Ascending aorta (tissue), 2 donors: ENCODE results near the gene PRR5. TPM values are rescaled to one million over a fixed set of nuclear protein-coding genes. Genes with fewer than 3 reads are reported as not detected.

Experiments
- DNase-seq, 2 donors: peaks; one replicate each; pipeline ENCODE4 v3.0.0-alpha.2; 2019; ENCODE audit warnings: low spot score in 2 of 2
- H3K27ac ChIP-seq, 2 donors: fragments of 200-600 bp; sonication (generic); one replicate each; pipeline ENCODE4 v1.5.1; 2016 to 2017; ENCODE audit warnings: mild to moderate bottlenecking in 1 of 2
- H3K27me3 ChIP-seq: fragments of 200-600 bp; sonication (generic); one replicate; pipeline ENCODE4 v1.5.1; 2017
- H3K36me3 ChIP-seq, 2 donors: fragments of 200-600 bp; sonication (generic); one replicate each; pipeline ENCODE4 v1.5.1; 2016
- H3K4me1 ChIP-seq, 2 donors: fragments of 200-600 bp; sonication (generic); one replicate each; pipeline ENCODE4 v1.5.1; 2016 to 2017; ENCODE audit warnings: mild to moderate bottlenecking in 1 of 2
- H3K4me3 ChIP-seq, 2 donors: fragments of 200-600 bp; sonication (generic); one replicate each; pipeline ENCODE4 v1.5.1; 2016 to 2017; ENCODE audit warnings: mild to moderate bottlenecking in 1 of 2
- H3K9me3 ChIP-seq, 2 donors: fragments of 200-600 bp; sonication (generic); one replicate each; pipeline ENCODE4 v1.5.1; 2016
- intact Hi-C: fragments of 100-400 bp; cut with DNase I; formaldehyde crosslinking; loops from one replicate; pipeline ENCODE4 v1.15.1; 2023
- total RNA-seq: library from RNA; depleted of rRNA; stranded (reverse); fragments of >200 nt; gene quantifications from one replicate; pipeline ENCODE4 v1.1.0, GENCODE V29; 2016
- TF ChIP-seq, protein P1 (sequence below), 3 experiments: fragments of 200-600 bp in 2 of 3; fragments of 450-650 bp in 1 of 3; sonication (generic) in 2 of 3; IDR thresholded peaks; one replicate each; pipeline ENCODE4 v1.5.1; 2016 to 2019; ENCODE audit warnings: antibody characterized with exemption in 3 of 3, mild to moderate bottlenecking in 1 of 3, moderate library complexity in 1 of 3

The PRR5 gene
- total RNA-seq, 1 donor from 2014 or later = 4.4 TPM

DNA sequence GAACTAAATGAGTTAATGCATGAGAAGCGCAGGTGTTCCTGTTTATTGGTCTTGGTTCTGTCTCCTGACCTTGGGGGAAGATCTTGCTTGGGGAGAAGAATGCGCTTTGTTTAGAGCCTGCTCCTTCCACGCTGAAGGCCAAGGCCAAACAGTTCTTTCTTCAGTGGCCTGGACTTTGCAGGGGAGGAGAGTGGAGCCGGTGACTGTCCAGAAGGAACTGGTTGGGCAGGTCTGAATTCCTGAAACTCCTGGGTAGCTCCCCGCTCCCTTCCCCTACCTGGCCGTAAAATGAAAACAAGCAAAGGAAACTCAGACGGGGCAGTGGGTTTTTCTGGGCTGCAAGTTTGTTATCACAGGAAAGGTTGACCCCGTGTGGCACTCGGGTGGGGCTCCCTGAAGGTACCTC is 54.0 kb downstream of the PRR5 start:
- H3K9me3 ChIP-seq = no peaks in the 10 kb centered on the region
- peaks cover 17% of the 10 kb centered on the region for H3K27me3 ChIP-seq
- H3K4me3 ChIP-seq = no peak overlapping the region
- H3K4me1 ChIP-seq = no peaks in the 10 kb centered on the region
- TF ChIP-seq, protein P1, sequence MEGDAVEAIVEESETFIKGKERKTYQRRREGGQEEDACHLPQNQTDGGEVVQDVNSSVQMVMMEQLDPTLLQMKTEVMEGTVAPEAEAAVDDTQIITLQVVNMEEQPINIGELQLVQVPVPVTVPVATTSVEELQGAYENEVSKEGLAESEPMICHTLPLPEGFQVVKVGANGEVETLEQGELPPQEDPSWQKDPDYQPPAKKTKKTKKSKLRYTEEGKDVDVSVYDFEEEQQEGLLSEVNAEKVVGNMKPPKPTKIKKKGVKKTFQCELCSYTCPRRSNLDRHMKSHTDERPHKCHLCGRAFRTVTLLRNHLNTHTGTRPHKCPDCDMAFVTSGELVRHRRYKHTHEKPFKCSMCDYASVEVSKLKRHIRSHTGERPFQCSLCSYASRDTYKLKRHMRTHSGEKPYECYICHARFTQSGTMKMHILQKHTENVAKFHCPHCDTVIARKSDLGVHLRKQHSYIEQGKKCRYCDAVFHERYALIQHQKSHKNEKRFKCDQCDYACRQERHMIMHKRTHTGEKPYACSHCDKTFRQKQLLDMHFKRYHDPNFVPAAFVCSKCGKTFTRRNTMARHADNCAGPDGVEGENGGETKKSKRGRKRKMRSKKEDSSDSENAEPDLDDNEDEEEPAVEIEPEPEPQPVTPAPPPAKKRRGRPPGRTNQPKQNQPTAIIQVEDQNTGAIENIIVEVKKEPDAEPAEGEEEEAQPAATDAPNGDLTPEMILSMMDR (IDR thresholded peaks at IDR 0.05) = no peak
- H3K36me3 ChIP-seq = no peaks in the 10 kb centered on the region
- intact Hi-C loops = no loop called here
- DNase-seq = no peak
- H3K27ac ChIP-seq = no peak overlapping the region

DNA sequence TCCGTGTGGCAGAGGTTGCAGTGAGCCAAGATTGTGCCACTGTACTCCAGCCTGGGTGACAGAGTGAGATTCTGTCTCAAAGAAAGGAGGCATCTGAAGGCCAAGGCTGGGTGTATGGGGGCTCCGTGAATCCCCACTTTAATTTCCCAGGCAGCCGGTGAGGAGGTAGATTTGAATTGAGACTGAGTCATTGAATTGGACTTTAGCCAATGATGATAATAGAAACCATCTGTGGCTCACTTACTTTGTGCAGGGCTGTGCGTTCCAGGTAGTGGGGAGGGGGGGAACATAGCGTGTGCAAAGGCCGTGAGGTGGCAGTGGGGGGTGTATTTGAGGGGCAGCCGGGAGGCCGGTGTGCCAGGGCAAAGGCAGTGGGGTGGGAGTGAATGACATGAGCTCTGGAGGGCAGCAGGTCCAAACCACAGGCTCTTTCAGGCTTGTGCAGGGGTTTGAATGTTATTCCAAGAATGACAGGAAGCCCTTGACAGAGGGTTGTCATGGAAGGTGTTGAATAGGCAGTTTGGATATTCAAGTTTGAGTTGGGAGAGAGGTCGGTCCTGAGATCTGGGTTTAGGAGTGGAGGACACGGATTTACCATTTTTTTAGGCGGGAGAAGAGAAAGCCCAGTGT is 56.5 kb downstream of the PRR5 start:
- H3K36me3 ChIP-seq = no peaks in the 10 kb centered on the region
- no peaks in the 10 kb centered on the region for H3K4me1 ChIP-seq
- TF ChIP-seq, protein P1 (IDR thresholded peaks at IDR 0.05) = no peak
- intact Hi-C loops = no loop called here
- H3K4me3 ChIP-seq = no peak overlapping the region
- peaks cover 4% of the 10 kb centered on the region for H3K27me3 ChIP-seq
- H3K9me3 ChIP-seq = no peaks in the 10 kb centered on the region
- no peak overlapping the region for H3K27ac ChIP-seq
- DNase-seq = no peak

DNA sequence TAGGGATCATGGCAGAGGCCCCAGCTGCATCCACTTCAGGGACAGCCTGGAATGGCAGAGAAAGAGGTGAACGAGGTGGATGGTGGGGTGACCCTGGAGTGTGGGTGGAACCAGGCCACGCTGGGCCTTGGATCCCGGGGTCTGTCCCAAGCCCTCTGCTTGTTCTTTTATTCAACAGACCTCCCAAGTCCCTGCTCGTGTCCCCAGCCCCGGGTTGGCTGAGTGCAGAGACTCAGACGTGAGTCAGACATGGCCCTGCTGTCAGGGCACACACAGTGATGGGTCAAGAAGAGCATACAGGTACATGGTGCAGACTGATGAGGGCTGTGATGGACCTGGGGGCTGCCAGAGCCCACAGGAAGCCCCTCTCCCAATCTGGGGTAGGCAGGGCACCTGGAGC is 57.0 kb downstream of the PRR5 start:
- H3K27me3 ChIP-seq = peaks cover 2% of the 10 kb centered on the region
- DNase-seq = no peak
- no peaks in the 10 kb centered on the region for H3K36me3 ChIP-seq
- H3K27ac ChIP-seq = no peak overlapping the region
- H3K4me1 ChIP-seq = no peaks in the 10 kb centered on the region
- TF ChIP-seq, protein P1 (IDR thresholded peaks at IDR 0.05) = no peak
- H3K9me3 ChIP-seq = no peaks in the 10 kb centered on the region
- intact Hi-C loops = no loop called here
- H3K4me3 ChIP-seq = no peak overlapping the region

DNA sequence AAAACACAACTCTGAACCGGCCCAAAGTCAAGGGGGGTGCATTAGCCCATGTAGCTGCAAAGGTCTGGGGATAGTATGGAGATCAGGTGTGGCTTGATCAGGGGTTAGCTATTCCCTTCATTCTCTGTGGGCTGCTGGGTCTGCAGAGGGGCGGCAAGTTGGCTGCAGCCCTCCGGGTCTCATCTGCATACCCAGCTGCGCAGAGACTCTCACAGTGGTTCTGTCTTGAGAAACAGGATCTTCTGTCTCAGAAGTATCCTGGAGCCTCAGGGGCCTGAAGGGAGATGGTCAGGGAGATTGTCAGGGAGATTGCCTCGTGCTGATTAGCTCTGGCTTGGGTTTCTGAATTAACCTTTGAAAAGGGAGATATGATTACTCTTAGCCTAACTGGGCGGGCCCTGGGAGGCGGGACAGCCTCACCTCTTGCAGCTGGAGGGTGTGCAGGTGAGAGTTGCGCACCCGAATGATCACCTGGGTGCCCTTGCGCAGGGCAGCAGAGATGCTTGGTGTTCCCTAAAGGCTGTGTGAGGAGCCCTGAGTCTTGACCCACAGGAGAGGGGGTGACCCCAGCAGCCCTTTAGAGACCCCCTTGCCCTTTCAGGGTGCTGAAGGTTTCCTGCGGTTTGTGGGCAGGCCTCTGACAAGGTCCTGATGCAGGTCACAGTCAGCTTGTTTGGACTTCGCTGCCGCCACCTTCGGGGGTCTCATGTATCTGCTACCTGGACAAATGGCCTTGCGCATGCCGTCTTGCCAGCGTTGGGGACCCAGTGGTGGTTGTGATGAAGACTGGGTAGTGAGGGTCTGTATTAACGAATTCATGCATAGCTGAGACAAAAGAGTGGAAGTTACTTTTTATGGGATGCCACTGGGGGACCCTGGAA is 57.7 kb downstream of the PRR5 start:
- Histone ChIP-seq H3K4me1 (no peaks in the 10 kb centered on the region), H3K36me3 (no peaks in the 10 kb centered on the region), H3K9me3 (no peaks in the 10 kb centered on the region), H3K27me3 (no peaks in the 10 kb centered on the region), H3K27ac (no peak overlapping the region), H3K4me3 (no peak overlapping the region)
- TF ChIP-seq, protein P1 (IDR thresholded peaks at IDR 0.05) = no peak
- intact Hi-C loops = no loop called here
- no peak for DNase-seq

DNA sequence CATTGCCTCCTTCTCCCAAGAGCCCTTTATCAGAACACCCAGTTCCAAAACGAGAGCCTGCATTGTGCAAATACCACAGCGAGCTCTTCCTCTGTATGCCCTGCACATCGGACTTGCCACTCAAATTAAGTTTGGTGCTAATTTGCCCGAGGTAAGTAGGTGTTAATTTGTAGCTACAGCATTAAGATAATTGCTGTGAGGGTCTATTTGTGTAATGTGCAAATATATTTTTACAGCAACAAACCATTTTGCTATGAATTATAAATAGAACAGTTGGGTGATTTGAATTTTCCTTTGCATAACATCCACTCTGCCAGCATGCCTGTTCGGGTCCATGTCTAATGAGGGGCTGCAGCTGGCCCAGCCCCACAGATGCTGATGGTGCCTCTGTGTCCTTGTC is 58.5 kb downstream of the PRR5 start:
- H3K27ac ChIP-seq = no peak overlapping the region
- no peak overlapping the region for H3K4me3 ChIP-seq
- H3K9me3 ChIP-seq = no peaks in the 10 kb centered on the region
- no peaks in the 10 kb centered on the region for H3K27me3 ChIP-seq
- intact Hi-C loops = no loop called here
- no peaks in the 10 kb centered on the region for H3K4me1 ChIP-seq
- DNase-seq = no peak
- TF ChIP-seq, protein P1 (IDR thresholded peaks at IDR 0.05) = no peak
- H3K36me3 ChIP-seq = no peaks in the 10 kb centered on the region
